ENCODE measurements around the gene ZNF629. TPM values are rescaled to one million over a fixed set of nuclear protein-coding genes. Genes with fewer than 3 reads are reported as not detected.

Gene ZNF629
- polyA plus RNA-seq, 1 of the 3 experiments (the other 2 are of a cell fraction): 4.7 TPM

DNA sequence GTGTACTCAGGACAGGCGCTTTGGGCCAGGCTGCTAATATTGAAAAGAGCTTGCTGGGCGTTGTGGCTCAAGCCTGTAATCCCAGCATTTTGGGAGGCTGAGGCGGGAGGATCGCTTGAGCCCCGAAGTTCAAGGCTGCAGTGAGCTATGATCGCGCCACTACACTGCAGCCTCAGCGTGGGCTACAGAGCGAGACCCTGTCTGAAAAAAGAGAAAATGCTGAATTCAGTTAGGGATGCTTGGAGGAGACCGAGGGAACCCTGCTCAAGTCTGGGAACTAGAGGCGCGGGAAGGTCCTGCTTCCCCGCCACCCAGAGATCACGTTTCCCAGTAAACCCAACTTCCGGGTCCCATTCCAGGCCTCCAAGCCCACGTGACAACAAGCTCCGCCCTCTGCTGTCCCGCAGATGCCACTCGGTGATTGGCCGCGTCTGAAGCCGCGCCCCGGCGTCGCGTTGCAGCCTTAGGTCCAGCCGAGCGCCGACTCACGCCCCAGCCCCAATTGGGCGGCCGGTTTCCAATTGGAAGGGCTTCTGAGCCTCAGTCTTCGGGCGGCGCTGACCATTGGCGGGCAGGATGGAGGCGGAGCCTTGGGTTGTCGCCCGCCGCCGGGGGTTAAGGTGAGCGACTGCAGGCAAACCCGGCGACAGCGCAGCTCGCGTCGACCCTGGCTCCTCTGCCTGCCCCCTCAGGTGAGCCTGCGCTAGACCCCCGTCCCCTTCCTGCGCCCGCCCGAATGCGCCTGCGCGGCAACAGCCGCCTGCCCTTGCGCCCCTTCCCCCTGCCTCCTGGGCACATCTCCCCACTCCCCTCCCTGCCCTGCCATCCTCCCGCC, 39.0 kb downstream of the ZNF629 start, which contains the start of gene PHKG2:
PHKG2 (plus strand) TSS at position 627 of the 835 bp plus-strand sequence. CDS start 396 bp downstream, outside the sequence.
- H3F3A ChIP-seq (replicated peaks; ENCODE audit: insufficient read depth): peaks cover 19% of the 10 kb centered on the region
- no peaks in the 10 kb centered on the region for H3K9me3 ChIP-seq
- H3K9ac ChIP-seq: peak within 1 kb of the TSS; percentile 69
- H4K20me1 ChIP-seq (ENCODE audit: insufficient read depth): no peaks in the 10 kb centered on the region
- no peaks in the 10 kb centered on the region for H3K9me2 ChIP-seq
- no peaks in the 10 kb centered on the region for H3K27me3 ChIP-seq (ENCODE audit: insufficient read depth)
- H3K4me2 ChIP-seq: peak within 1 kb of the TSS; percentile 82
- peaks cover 12 to 32% of the 10 kb centered on the region in 2 experiments for H3K36me3 ChIP-seq (replicated peaks in 1 of 2; ENCODE audit: control insufficient read depth in 1 of 2, insufficient read depth in 2 of 2, low read length in 1 of 2)
- H3K4me1 ChIP-seq (ENCODE audit: control insufficient read depth in 1 of 2, insufficient read depth in 2 of 2, low read depth in 1 of 2, low read length in 1 of 2): peaks cover 5 to 8% of the 10 kb centered on the region in 2 experiments; a peak in 2 of 4 replicates
- H3K79me2 ChIP-seq (ENCODE audit: insufficient read depth): peaks cover 21% of the 10 kb centered on the region
- peak; percentile 96 for DNase-seq
- H3K27ac ChIP-seq (ENCODE audit: low read depth in 2 of 2, low read length in 1 of 2): peak within 1 kb of the TSS; percentile 76 to 83
- POLR2A ChIA-PET: interaction anchor here (0.5 to 2.1 kb wide), 15 partner anchors 10 to 127 kb away, joined by 3 to 10 read pairs (median 4); partner anchors contain the start of genes FBRS and SRCAP
- WGBS (ENCODE audit: low lambda C conversion rate): 3% methylated on average over 24 of the region's 60 CpGs
- H3K4me3 ChIP-seq (ENCODE audit: low read depth in 2 of 2, low read length in 1 of 2): peak within 1 kb of the TSS; percentile 69 to 74
- CTCF ChIA-PET: interaction anchor here (1.2 kb wide), 2 partner anchors 20 to 194 kb away, joined by 5 to 6 read pairs; no protein-coding TSS in a partner anchor
- peak within 1 kb of the TSS; percentile 78 for H2AFZ ChIP-seq (ENCODE audit: low read depth)
- TF ChIP-seq FOSL2 (IDR thresholded peaks at IDR 0.05; ENCODE audit: borderline replicate concordance, low read depth) (no peak), CHD2 (IDR thresholded peaks at IDR 0.05; ENCODE audit: low read length, partially characterized antibody) (peak; percentile 69), FOXM1 (IDR thresholded peaks at IDR 0.05; ENCODE audit: low read depth) (no peak), GABPA (IDR thresholded peaks at IDR 0.05; ENCODE audit: low read depth) (peak; percentile 48; the same call in 1 of the 2 replicates), NFIC (IDR thresholded peaks at IDR 0.05; ENCODE audit: borderline replicate concordance) (no peak; the same call in 1 of the 2 replicates), RXRA (IDR thresholded peaks at IDR 0.05; ENCODE audit: borderline replicate concordance, low read depth) (no peak), RFX5 (IDR thresholded peaks at IDR 0.05; ENCODE audit: low read length) (peak; percentile 64; the same call in 1 of the 2 replicates), YY1 (IDR thresholded peaks at IDR 0.05; ENCODE audit: low read depth) (no peak), RAD21 (IDR thresholded peaks at IDR 0.05; ENCODE audit: low read length) (no peak), FOXJ3 (CRISPR knock-in tag; IDR thresholded peaks at IDR 0.05) (no peak), NRF1 (IDR thresholded peaks at IDR 0.05; ENCODE audit: low read depth, low read length) (peak; percentile 44), MEF2A (IDR thresholded peaks at IDR 0.05; ENCODE audit: borderline replicate concordance, low read depth) (no peak), RCOR1 (IDR thresholded peaks at IDR 0.05; ENCODE audit: low read length) (0 out of 2 replicates have a peak, but pooled peaks have one; percentile 9), ELF1 (IDR thresholded peaks at IDR 0.05) (peak; percentile 98), GATA2 (CRISPR knock-in tag; IDR thresholded peaks at IDR 0.05) (no peak), SMC3 (IDR thresholded peaks at IDR 0.05; ENCODE audit: low read depth, low read length) (no peak), POLR2AphosphoS5 (IDR thresholded peaks at IDR 0.05; ENCODE audit: low read depth, low read length) (peak; percentile 91), SIN3A (IDR thresholded peaks at IDR 0.05; ENCODE audit: borderline replicate concordance, low read depth, low read length) (peak; percentile 93; the same call in 1 of the 2 replicates), JUND (IDR thresholded peaks at IDR 0.05) (no peak), TEAD4 (IDR thresholded peaks at IDR 0.05; ENCODE audit: borderline replicate concordance, insufficient read depth) (no peak), EP300 (IDR thresholded peaks at IDR 0.05; ENCODE audit: borderline replicate concordance in 1 of 2, low read depth in 1 of 2, low read length in 1 of 2) (no peak)
- TF ChIP-seq, protein P1, sequence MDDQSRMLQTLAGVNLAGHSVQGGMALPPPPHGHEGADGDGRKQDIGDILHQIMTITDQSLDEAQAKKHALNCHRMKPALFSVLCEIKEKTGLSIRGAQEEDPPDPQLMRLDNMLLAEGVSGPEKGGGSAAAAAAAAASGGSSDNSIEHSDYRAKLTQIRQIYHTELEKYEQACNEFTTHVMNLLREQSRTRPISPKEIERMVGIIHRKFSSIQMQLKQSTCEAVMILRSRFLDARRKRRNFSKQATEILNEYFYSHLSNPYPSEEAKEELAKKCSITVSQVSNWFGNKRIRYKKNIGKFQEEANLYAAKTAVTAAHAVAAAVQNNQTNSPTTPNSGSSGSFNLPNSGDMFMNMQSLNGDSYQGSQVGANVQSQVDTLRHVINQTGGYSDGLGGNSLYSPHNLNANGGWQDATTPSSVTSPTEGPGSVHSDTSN (IDR thresholded peaks at IDR 0.05): no peak
- TF ChIP-seq, protein P2, sequence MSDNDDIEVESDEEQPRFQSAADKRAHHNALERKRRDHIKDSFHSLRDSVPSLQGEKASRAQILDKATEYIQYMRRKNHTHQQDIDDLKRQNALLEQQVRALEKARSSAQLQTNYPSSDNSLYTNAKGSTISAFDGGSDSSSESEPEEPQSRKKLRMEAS (IDR thresholded peaks at IDR 0.05; ENCODE audit: low read depth): peak; percentile 92
- TF ChIP-seq, protein P3, sequence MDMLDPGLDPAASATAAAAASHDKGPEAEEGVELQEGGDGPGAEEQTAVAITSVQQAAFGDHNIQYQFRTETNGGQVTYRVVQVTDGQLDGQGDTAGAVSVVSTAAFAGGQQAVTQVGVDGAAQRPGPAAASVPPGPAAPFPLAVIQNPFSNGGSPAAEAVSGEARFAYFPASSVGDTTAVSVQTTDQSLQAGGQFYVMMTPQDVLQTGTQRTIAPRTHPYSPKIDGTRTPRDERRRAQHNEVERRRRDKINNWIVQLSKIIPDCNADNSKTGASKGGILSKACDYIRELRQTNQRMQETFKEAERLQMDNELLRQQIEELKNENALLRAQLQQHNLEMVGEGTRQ (IDR thresholded peaks at IDR 0.05; ENCODE audit: borderline replicate concordance, low read depth, low read length): peak; percentile 83
- TF ChIP-seq, protein P4, sequence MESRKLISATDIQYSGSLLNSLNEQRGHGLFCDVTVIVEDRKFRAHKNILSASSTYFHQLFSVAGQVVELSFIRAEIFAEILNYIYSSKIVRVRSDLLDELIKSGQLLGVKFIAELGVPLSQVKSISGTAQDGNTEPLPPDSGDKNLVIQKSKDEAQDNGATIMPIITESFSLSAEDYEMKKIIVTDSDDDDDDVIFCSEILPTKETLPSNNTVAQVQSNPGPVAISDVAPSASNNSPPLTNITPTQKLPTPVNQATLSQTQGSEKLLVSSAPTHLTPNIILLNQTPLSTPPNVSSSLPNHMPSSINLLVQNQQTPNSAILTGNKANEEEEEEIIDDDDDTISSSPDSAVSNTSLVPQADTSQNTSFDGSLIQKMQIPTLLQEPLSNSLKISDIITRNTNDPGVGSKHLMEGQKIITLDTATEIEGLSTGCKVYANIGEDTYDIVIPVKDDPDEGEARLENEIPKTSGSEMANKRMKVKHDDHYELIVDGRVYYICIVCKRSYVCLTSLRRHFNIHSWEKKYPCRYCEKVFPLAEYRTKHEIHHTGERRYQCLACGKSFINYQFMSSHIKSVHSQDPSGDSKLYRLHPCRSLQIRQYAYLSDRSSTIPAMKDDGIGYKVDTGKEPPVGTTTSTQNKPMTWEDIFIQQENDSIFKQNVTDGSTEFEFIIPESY (IDR thresholded peaks at IDR 0.05; ENCODE audit: borderline replicate concordance, low read depth): no peak
- TF ChIP-seq, protein P5, sequence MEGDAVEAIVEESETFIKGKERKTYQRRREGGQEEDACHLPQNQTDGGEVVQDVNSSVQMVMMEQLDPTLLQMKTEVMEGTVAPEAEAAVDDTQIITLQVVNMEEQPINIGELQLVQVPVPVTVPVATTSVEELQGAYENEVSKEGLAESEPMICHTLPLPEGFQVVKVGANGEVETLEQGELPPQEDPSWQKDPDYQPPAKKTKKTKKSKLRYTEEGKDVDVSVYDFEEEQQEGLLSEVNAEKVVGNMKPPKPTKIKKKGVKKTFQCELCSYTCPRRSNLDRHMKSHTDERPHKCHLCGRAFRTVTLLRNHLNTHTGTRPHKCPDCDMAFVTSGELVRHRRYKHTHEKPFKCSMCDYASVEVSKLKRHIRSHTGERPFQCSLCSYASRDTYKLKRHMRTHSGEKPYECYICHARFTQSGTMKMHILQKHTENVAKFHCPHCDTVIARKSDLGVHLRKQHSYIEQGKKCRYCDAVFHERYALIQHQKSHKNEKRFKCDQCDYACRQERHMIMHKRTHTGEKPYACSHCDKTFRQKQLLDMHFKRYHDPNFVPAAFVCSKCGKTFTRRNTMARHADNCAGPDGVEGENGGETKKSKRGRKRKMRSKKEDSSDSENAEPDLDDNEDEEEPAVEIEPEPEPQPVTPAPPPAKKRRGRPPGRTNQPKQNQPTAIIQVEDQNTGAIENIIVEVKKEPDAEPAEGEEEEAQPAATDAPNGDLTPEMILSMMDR (IDR thresholded peaks at IDR 0.05): no peak
- TF ChIP-seq, protein P6, sequence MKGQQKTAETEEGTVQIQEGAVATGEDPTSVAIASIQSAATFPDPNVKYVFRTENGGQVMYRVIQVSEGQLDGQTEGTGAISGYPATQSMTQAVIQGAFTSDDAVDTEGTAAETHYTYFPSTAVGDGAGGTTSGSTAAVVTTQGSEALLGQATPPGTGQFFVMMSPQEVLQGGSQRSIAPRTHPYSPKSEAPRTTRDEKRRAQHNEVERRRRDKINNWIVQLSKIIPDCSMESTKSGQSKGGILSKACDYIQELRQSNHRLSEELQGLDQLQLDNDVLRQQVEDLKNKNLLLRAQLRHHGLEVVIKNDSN (IDR thresholded peaks at IDR 0.05; ENCODE audit: borderline replicate concordance, low read depth): peak; percentile 91

All from SK-N-SH (cell line).